Measurements from ENCODE around the gene SNRPA.

SNRPA gene
- total RNA-seq, result 50.8 reads per million, percentile 68 among the genes with 10 or more reads in this experiment

GRCh38 chr19:40750874-40751537 is at the start of gene SNRPA:
SNRPA (plus strand) TSS chr19:40751203; CDS start chr19:40751409, 206 bp downstream.
- DNase-seq, result peak; percentile 94

GRCh38 chr19:40701758-40702157 is 49.2 kb upstream of the SNRPA start:
- no peak for DNase-seq

GRCh38 chr19:40702337-40703012 is 48.5 kb upstream of the SNRPA start:
- no peak for DNase-seq

- no peak for DNase-seq
Observed at GRCh38 chr19:40703029-40703755, 47.8 kb upstream of the SNRPA start.

GRCh38 chr19:40704491-40705361 is 46.3 kb upstream of the SNRPA start:
- no peak for DNase-seq

- DNase-seq, result no peak
Observed at GRCh38 chr19:40705362-40705651, 45.7 kb upstream of the SNRPA start.

- DNase-seq, result no peak
Observed at GRCh38 chr19:40705950-40706619, 44.9 kb upstream of the SNRPA start.

GRCh38 chr19:40707615-40708014 is 43.4 kb upstream of the SNRPA start:
- no peak for DNase-seq

GRCh38 chr19:40709817-40710216 is 41.2 kb upstream of the SNRPA start:
- no peak for DNase-seq

- DNase-seq, result no peak
Observed at GRCh38 chr19:40713939-40714338, 37.1 kb upstream of the SNRPA start.

- peak; percentile 92 for DNase-seq
Observed at GRCh38 chr19:40714441-40715299, 36.3 kb upstream of the SNRPA start.

- peak; percentile 65 for DNase-seq
Observed at GRCh38 chr19:40716031-40716481, 34.9 kb upstream of the SNRPA start.

GRCh38 chr19:40716482-40717324 is 34.3 kb upstream of the SNRPA start, which contains the start of the genes COQ8B and ITPKC:
COQ8B (minus strand) TSS chr19:40716886; CDS start chr19:40714632, 2,254 bp downstream.
ITPKC (plus strand) TSS chr19:40717112; CDS start chr19:40717136, 24 bp downstream.
- DNase-seq, result peak; percentile 100

GRCh38 chr19:40717325-40717879 is 33.6 kb upstream of the SNRPA start:
- no peak for DNase-seq

- DNase-seq, result no peak
Observed at GRCh38 chr19:40717880-40718773, 32.9 kb upstream of the SNRPA start.

- no peak for DNase-seq
Observed at GRCh38 chr19:40718774-40719391, 32.1 kb upstream of the SNRPA start.

- DNase-seq, result no peak
Observed at GRCh38 chr19:40719414-40719894, 31.5 kb upstream of the SNRPA start.

GRCh38 chr19:40721140-40721486 is 29.9 kb upstream of the SNRPA start:
- no peak for DNase-seq
